22Rv1 (cell line): ENCODE results near the gene VIPR1.

Experiments used
- CTCF ChIP-seq: fragments of 450-650 bp; IDR thresholded peaks from 2 replicates; pipeline ENCODE4 v1.5.1; 2017; ENCODE audit warnings: mild to moderate bottlenecking
- ZFX ChIP-seq: fragments of 450-650 bp; IDR thresholded peaks from 2 replicates; pipeline ENCODE4 v1.6.1; 2017; ENCODE audit warnings: antibody characterized with exemption, borderline replicate concordance

- TF ChIP-seq CTCF: no peak
- TF ChIP-seq ZFX: no peak
Observed at GRCh38 chr3:42499478-42499871, 3.0 kb upstream of the VIPR1 start.
